Non-pigmented ciliary epithelial cell (primary cell): ENCODE data around the gene TSSK2.
"Not testable (repeated sequence)": the region's sequence is repeated elsewhere in the genome, so short reads cannot be mapped to it uniquely, and the experiment has no call there.

Experiments used
- DNase-seq: peaks from one replicate; pipeline ENCODE4 v3.0.0-alpha.2; 2010; ENCODE audit warnings: low read depth

TSSK2 gene

DNA sequence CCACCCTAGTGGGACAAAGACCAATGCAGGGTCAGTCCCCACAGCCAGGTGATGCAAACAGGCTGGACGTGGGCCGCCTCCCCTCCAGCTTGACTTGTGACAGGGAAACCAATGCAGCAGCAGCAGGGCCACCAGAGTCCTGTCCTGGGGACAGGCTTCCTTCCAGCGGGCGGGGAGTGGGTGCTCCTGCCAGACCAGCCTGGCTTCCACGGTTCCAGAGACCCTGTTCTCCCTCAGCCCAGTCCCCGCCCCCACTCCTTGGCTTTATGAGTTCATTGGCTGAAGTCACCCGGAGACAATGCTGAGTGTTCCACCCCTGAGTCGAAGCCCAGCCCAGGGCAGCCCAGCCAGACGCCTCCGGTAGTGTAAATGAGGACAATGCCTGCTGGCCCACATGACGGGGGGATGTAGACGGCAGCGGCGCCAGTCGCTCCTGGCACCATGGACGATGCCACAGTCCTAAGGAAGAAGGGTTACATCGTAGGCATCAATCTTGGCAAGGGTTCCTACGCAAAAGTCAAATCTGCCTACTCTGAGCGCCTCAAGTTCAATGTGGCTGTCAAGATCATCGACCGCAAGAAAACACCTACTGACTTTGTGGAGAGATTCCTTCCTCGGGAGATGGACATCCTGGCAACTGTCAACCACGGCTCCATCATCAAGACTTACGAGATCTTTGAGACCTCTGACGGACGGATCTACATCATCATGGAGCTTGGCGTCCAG lies at the start of gene TSSK2:
Gene TSSK2, plus strand, starts transcription at position 350 of the 726 bp plus-strand sequence. Its CDS starts 92 bp downstream, at position 442.
- no peak for DNase-seq

DNA sequence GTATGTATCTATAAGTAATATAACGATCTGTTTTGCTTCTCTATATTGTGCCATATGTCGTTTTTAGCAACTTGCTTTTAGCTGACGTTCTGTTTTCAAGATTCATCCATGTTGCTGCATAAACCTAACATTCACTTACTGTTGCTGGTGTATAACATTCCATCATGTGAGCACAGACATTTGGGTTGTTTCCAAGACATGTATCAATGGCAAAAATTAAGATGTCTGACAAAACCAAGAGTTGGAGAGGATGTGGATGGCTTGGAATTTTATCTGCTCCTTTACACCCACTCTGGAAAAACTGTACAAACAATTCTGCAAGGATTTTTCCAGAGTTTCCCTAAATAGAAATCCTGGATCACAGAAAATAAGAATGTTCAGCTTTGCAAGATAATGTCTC lies 49.8 kb upstream of the TSSK2 start:
- no peak for DNase-seq

- no peak for DNase-seq
Observed at GRCh38 chr22:19082101-19082500, 49.0 kb upstream of the TSSK2 start.

DNA sequence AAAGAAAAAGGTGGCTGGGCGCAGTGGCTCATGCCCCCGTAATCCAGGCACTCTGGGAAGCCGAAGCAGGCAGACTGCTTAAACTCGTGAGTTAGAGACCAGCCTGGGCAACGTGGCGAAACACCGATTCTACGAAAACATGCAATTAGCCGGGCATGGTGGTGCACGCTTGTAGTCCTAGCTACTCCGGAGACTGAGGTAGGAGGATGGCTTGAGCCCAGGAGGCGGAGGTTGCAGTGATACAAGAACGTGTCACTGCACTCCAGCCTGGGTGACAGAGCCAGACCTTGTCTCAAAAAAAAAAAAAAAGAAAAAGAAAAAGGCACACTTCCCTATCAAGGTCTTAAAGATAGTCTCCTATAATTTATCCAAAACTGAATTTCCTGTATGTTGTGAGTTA lies 48.3 kb upstream of the TSSK2 start:
- DNase-seq = no peak

DNA sequence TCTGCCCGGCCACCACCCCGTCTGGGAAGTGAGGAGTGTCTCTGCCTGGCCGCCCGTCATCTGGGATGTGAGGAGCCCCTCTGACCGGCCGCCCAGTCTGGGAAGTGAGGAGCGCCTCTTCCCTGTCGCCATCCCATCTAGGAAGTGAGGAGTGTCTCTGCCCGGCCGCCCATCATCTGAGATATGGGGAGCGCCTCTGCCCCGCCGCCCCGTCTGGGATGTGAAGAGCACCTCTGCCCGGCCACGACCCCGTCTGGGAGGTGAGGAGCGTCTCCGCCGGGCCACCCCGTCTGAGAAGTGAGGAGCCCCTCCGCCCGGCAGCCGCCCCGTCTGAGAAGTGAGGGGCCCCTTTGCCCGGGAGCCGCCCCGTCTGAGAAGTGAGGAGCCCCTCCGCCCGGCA lies 47.0 kb upstream of the TSSK2 start:
- not testable (repeated sequence) for DNase-seq

DNA sequence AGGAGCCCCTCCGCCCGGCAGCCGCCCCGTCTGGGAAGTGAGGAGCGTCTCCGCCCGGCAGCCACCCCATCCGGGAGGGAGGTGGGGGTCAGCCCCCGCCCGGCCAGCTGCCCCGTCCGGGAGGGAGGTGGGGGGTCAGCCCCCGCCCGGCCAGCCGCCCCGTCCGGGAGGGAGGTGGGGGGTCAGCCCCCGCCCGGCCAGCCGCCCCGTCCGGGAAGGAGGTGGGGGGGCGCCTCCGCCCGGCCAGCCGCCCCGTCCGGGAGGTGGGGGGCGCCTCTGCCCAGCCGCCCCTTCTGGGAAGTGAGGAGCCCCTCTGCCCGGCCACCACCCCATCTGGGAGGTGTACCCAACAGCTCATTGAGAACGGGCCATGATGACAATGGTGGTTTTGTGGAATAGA lies 46.5 kb upstream of the TSSK2 start:
- DNase-seq = not testable (repeated sequence)

- no peak for DNase-seq
Observed at GRCh38 chr22:19085233-19085718, 45.8 kb upstream of the TSSK2 start.

GRCh38 chr22:19086417-19086816 lies 44.7 kb upstream of the TSSK2 start:
- no peak for DNase-seq

DNA sequence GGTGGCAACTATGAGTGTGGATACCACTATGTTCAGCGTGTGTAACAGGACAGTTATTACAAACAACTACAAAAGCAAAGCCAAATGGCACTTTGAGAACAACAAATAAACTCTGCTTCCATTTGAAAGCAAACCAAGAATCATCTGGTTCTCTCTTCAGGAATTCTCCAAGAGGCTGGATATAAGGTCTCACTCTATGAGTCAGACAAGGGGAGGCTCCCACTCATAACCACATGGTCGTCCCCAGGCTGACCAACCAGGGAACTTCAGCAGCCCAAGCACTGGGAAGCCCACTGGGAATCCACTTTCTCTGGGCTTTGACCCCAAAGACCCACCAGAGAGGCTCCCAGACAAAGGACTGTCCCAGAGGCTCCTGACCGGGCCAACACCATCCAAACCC lies 44.2 kb upstream of the TSSK2 start:
- no peak for DNase-seq

DNA sequence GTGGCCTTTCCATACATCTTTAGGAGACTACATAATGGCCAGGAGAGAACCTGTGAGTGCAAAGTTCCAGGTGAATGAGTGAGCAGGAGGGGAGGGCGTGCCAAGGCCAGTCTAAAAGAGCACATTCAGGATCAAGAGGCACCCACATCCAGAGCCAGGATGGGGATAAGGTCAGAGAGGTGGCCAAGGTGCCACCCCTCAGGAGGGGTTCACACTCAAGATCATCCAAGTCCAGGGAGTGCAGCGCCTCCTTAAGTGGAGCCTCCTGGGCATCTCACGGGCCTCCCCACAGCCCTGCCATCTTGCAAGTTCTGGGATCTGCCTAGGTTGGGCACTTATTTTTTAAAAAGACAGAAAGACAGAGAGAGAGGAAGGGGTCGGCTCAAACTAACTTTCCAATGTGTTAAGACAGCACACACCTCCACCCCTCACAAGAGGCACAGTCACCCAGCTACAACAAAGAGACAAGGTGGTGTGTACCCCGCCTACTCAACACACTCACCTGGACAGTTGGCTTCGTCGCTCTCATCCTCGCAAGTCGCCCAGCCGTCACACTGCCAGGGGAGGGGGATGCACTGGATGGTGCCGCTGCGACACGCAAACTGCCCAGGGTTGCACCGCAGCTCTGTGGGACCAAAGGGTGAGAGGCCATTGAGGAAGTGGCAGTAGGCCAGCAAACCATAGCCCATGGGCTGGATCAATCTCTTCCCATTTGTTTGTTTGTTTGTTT lies 42.1 kb upstream of the TSSK2 start:
- DNase-seq = no peak

DNA sequence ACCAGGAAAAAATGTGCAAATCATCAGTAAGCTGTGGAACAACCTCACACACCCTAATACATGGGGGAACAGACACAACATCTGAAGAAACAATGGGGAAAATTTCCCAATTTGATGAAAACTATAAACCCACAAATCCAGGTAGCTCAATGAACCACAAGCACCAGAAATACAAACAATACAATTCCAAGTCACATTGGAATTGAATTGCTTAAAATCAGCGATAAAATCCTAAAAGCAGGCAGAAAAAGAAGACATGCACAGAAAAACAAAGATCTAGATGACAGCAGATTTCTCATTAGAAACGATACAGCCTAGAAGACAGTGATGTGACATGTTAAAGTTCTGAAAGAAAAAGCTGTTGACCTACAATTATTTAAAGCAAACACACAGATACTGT lies 40.9 kb upstream of the TSSK2 start:
- no peak for DNase-seq

DNA sequence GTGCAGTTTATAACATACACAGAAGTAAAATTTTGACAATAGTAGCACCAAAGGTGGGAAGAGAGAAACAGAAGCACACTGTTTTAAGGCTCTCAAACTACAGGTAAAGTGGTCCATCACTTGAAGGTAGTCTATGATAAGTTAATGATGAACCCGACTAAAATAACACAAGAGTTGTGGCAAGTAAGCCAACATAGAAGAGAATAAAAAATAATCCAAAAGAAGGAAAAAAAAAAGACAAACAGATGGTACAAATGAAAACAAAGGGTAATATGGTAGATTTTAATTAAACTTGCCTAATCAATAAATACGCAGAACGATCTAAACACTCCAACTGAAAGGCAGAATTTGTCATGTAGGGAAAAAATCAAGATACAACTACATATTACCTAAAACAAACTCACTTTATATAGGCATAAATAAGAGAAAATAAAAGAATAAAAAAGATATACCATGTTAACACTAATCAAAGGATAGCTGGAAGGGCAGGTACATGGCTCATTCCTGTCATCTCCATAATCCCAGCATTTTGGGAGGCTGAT lies 40.5 kb upstream of the TSSK2 start:
- DNase-seq = no peak

DNA sequence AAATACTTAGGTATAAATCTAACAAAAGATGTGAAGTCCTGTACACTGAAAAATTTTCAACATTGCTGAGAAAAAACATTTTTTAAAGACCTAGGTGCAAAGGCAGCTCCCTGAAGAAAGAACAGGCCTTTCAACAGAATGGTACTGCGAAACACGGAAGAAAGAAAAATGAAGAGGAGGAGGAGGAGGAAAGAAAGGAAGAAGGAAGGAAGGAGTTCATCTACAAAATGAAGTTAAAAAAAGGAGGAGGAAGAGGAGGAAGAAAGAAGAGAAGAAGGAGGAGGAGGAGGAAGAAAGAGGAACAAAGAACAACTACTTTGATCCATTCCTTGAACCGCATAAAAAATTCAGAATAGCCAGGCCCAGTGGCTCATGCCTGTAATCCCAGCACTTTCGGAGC lies 38.4 kb upstream of the TSSK2 start:
- DNase-seq = no peak

- DNase-seq = no peak
Observed at GRCh38 chr22:19094393-19094997, 36.6 kb upstream of the TSSK2 start.

GRCh38 chr22:19096555-19096954 lies 34.6 kb upstream of the TSSK2 start:
- no peak for DNase-seq

DNA sequence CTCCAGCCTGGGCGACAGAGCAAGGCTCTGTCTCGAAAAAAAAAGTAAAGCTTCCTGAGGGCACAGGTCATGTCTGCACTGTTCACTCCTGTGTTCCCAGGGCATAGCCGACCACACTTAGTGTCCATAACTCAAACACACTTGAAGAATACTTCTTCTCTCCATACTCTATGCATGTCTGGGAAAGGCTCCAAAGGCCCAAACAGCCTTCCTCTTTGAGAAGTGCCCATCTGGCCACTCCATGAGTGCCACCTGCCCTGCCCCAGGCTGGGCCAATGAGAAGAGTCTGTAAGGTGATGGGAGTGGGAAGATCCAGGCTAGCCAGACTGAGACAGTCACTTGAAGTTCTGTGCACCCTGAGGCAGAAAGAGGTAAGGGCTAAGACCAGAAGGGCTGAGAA lies 33.6 kb upstream of the TSSK2 start:
- no peak for DNase-seq

GRCh38 chr22:19098157-19098556 lies 33.0 kb upstream of the TSSK2 start:
- no peak for DNase-seq

GRCh38 chr22:19103880-19104821 lies 27.0 kb upstream of the TSSK2 start:
- no peak for DNase-seq

DNA sequence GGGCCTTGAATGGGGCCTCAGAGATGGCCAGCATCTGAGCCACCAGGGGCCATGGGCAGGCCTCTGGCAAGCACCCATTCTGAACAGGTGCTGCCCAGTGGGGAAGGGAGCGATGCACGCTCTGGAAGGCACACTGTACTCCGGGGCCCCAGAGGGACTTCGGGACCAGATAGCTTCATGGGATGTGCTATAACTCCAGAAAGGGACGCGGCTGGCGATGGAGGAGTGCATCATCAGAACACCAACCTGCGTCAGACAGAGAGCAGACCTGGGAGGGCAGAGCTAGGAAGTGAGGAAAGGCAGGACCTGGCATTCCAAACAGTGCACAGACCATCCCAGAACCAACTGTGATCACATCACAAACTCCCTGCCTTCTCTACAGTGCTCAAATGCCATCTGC lies 25.7 kb upstream of the TSSK2 start:
- DNase-seq = no peak

- DNase-seq = no peak
Observed at GRCh38 chr22:19105867-19106802, 25.0 kb upstream of the TSSK2 start.
